ENCODE data around the gene CBR1.

DNA sequence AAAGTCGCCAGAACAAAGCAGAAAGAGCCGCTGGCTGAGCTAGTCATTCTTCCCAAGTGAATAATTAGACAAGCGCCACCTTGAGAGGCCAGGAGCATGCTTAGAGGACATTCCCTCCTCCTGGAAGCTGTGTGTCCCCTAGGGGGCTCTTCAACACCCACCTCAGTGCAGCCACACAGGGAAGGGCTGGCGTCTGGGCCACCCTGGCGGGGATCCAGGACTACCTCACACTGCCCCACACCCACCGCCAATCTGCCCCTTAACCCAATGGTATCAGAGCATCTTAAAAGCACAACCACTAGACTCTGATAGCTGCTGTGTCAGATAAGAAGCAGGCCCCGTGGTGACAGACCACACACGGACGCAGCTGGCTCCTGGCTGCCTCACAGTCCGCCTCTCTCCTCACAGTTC lies 34.4 kb upstream of the CBR1 start:
- TF ChIP-seq ATF7 (IDR thresholded peaks at IDR 0.05; ENCODE audit: low read depth) (no peak), EP300 (IDR thresholded peaks at IDR 0.05; ENCODE audit: borderline replicate concordance in 1 of 2, control insufficient read depth in 1 of 2, low read depth in 2 of 2, low read length in 2 of 2) (no peak), KDM1A (IDR thresholded peaks at IDR 0.05; ENCODE audit: borderline replicate concordance) (no peak)
- TF ChIP-seq, protein P1, sequence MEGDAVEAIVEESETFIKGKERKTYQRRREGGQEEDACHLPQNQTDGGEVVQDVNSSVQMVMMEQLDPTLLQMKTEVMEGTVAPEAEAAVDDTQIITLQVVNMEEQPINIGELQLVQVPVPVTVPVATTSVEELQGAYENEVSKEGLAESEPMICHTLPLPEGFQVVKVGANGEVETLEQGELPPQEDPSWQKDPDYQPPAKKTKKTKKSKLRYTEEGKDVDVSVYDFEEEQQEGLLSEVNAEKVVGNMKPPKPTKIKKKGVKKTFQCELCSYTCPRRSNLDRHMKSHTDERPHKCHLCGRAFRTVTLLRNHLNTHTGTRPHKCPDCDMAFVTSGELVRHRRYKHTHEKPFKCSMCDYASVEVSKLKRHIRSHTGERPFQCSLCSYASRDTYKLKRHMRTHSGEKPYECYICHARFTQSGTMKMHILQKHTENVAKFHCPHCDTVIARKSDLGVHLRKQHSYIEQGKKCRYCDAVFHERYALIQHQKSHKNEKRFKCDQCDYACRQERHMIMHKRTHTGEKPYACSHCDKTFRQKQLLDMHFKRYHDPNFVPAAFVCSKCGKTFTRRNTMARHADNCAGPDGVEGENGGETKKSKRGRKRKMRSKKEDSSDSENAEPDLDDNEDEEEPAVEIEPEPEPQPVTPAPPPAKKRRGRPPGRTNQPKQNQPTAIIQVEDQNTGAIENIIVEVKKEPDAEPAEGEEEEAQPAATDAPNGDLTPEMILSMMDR (IDR thresholded peaks at IDR 0.05 in 2 of 3, conservative IDR thresholded peaks at IDR 0.05 in 1 of 3; ENCODE audit: control insufficient read depth in 2 of 3, extremely low read depth in 1 of 3, insufficient read depth in 1 of 3, low read depth in 3 of 3, low read length in 3 of 3) = no peak
